ENCODE measurements around the gene ARFIP1. TPM values are rescaled to one million over a fixed set of nuclear protein-coding genes. Genes with fewer than 3 reads are reported as not detected.

Gene ARFIP1
- total RNA-seq, 4 donors from 2014 or later, result 8.4 to 11.9 (median 9.7) TPM

DNA sequence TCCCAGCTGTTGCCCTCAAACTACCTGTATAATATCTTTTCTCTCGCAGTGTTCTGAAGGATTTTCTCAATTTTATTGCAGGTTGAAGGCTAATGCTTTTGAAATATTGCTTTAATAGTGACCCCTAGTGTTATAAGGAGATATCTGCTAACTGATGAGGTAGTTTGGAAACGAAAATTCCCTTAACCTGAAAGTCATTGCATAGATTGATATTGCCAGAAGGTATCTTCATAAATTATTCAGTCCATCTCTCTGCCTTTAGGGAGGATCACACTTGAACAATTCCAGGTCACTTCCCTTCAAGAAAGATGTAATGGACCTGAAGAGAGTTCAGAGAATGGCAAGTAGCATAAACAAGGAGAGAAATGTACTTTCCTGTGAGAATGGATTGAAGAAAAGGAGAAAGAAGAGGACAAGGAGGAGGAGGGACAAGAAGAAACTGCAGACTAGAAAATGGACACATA is 44.3 kb upstream of the ARFIP1 start:
- in situ Hi-C loops (cut with MboI; ENCODE audit: low sequenced_read_pairs in 4 of 4), result loop anchor here in 2 of 4 donors (10.0 kb wide), 1 partner anchor 231 kb away; no protein-coding TSS in a partner anchor
- Histone ChIP-seq H3K4me3 (no peak overlapping the region), H3K27ac (no peak overlapping the region), H3K9me3 (no peaks in the 10 kb centered on the region), H3K36me3 (no peaks in the 10 kb centered on the region), H3K27me3 (no peaks in the 10 kb centered on the region), H3K4me1 (no peaks in the 10 kb centered on the region)
- intact Hi-C loops (cut with DNase I; ENCODE audit: low total_unique reads), result loop anchor here (1.0 to 5.0 kb wide), 2 partner anchors 93 to 234 kb away; no protein-coding TSS in a partner anchor
- DNase-seq, result no peak
- ATAC-seq, result no peak
- TF ChIP-seq POLR2A (IDR thresholded peaks at IDR 0.05), result no peak
- TF ChIP-seq, protein P1, sequence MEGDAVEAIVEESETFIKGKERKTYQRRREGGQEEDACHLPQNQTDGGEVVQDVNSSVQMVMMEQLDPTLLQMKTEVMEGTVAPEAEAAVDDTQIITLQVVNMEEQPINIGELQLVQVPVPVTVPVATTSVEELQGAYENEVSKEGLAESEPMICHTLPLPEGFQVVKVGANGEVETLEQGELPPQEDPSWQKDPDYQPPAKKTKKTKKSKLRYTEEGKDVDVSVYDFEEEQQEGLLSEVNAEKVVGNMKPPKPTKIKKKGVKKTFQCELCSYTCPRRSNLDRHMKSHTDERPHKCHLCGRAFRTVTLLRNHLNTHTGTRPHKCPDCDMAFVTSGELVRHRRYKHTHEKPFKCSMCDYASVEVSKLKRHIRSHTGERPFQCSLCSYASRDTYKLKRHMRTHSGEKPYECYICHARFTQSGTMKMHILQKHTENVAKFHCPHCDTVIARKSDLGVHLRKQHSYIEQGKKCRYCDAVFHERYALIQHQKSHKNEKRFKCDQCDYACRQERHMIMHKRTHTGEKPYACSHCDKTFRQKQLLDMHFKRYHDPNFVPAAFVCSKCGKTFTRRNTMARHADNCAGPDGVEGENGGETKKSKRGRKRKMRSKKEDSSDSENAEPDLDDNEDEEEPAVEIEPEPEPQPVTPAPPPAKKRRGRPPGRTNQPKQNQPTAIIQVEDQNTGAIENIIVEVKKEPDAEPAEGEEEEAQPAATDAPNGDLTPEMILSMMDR (IDR thresholded peaks at IDR 0.05 in 4 of 5, conservative IDR thresholded peaks at IDR 0.05 in 1 of 5), result peak in 4 of 5 experiments; percentile 34 to 66 (median 45)

GRCh38 chr4:152735906-152736305 is 43.8 kb upstream of the ARFIP1 start:
- intact Hi-C loops (cut with DNase I; ENCODE audit: low total_unique reads) (loop anchor here (1.0 to 5.0 kb wide), 2 partner anchors 94 to 235 kb away; no protein-coding TSS in a partner anchor), in situ Hi-C loops (cut with MboI; ENCODE audit: low sequenced_read_pairs in 4 of 4) (loop anchor here in 2 of 4 donors (10.0 kb wide), 1 partner anchor 231 kb away; no protein-coding TSS in a partner anchor)
- H3K27me3 ChIP-seq, result no peaks in the 10 kb centered on the region
- H3K9me3 ChIP-seq, result no peaks in the 10 kb centered on the region
- ATAC-seq (no peak), DNase-seq (no peak)
- no peaks in the 10 kb centered on the region for H3K4me1 ChIP-seq
- no peak overlapping the region for H3K4me3 ChIP-seq
- H3K27ac ChIP-seq, result no peak overlapping the region
- no peak for TF ChIP-seq POLR2A (IDR thresholded peaks at IDR 0.05)
- TF ChIP-seq, protein P1 (IDR thresholded peaks at IDR 0.05 in 4 of 5, conservative IDR thresholded peaks at IDR 0.05 in 1 of 5), result no peak
- H3K36me3 ChIP-seq, result no peaks in the 10 kb centered on the region

DNA sequence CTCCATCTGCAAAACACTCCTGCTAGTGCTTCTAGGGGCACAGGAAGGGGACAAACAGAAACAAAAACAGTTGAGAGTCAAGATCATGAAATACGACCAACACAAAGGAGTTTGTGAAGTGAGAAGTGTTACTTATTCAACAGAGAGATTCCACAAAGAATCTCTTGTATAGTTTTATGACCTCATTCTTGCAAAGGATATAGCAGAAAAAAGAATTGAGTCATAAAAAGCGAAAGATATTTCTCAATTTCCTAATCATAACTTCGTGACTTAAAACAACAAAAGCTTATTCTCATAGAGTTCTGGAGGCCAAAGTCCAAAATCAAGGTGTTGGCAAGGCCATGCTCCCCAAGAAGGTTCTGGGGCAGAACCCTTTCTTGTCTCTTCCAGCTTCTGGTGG is 40.9 kb upstream of the ARFIP1 start:
- intact Hi-C loops (cut with DNase I; ENCODE audit: low total_unique reads) (loop anchor here (5.0 kb wide), 1 partner anchor 97 kb away; no protein-coding TSS in a partner anchor), in situ Hi-C loops (cut with MboI; ENCODE audit: low sequenced_read_pairs in 4 of 4) (loop anchor here in 2 of 4 donors (10.0 kb wide), 1 partner anchor 234 kb away; no protein-coding TSS in a partner anchor)
- Histone ChIP-seq H3K4me1 (no peaks in the 10 kb centered on the region), H3K4me3 (no peak overlapping the region), H3K27me3 (no peaks in the 10 kb centered on the region), H3K9me3 (no peaks in the 10 kb centered on the region), H3K36me3 (no peaks in the 10 kb centered on the region), H3K27ac (no peak overlapping the region)
- ATAC-seq (no peak), DNase-seq (no peak)
- TF ChIP-seq, protein P1 (IDR thresholded peaks at IDR 0.05 in 4 of 5, conservative IDR thresholded peaks at IDR 0.05 in 1 of 5), result no peak
- TF ChIP-seq POLR2A (IDR thresholded peaks at IDR 0.05), result no peak

GRCh38 chr4:152747444-152747843 is 32.3 kb upstream of the ARFIP1 start:
- no peak overlapping the region for H3K27ac ChIP-seq
- intact Hi-C loops (cut with DNase I; ENCODE audit: low total_unique reads) (no loop called here), in situ Hi-C loops (cut with MboI; ENCODE audit: low sequenced_read_pairs in 4 of 4) (no loop called here)
- ATAC-seq (no peak), DNase-seq (no peak)
- no peak overlapping the region for H3K4me3 ChIP-seq
- no peak for TF ChIP-seq POLR2A (IDR thresholded peaks at IDR 0.05)
- TF ChIP-seq, protein P1 (IDR thresholded peaks at IDR 0.05 in 4 of 5, conservative IDR thresholded peaks at IDR 0.05 in 1 of 5), result no peak
- no peaks in the 10 kb centered on the region for H3K27me3 ChIP-seq
- no peaks in the 10 kb centered on the region for H3K4me1 ChIP-seq
- no peaks in the 10 kb centered on the region for H3K36me3 ChIP-seq
- peaks cover 0 to 8% (median 0%) of the 10 kb centered on the region in 3 donors for H3K9me3 ChIP-seq

Data from gastrocnemius medialis (tissue), 4 donors.